Esophagus muscularis mucosa (tissue), 4 donors: ENCODE measurements around the gene FAM20A. TPM values are rescaled to one million over a fixed set of nuclear protein-coding genes. Genes with fewer than 3 reads are reported as not detected.

Experiments used
- DNase-seq: peaks from one replicate; pipeline ENCODE4 v3.0.0-alpha.2; 2017; ENCODE audit errors: extremely low spot score
- H3K27ac ChIP-seq, 4 donors: fragments of 200-600 bp; sonication (generic); replicated peaks in 1 of 4; 1 replicate in 3 of 4; 2 replicates in 1 of 4; pipeline ENCODE4 v1.5.1; 2016 to 2019; ENCODE audit warnings: mild to moderate bottlenecking in 1 of 4
- H3K27me3 ChIP-seq, 4 donors: fragments of 200-600 bp; sonication (generic); one replicate each; pipeline versions ENCODE4 v1.5.1 to v1.6.0; 2016 to 2019
- H3K36me3 ChIP-seq, 4 donors: fragments of 200-600 bp; sonication (generic); one replicate each; pipeline ENCODE4 v1.5.1; 2016 to 2019
- H3K4me1 ChIP-seq, 4 donors: fragments of 200-600 bp; sonication (generic); one replicate each; pipeline ENCODE4 v1.5.1; 2016 to 2019
- H3K4me3 ChIP-seq, 4 donors: fragments of 200-600 bp; sonication (generic); 1 replicate in 2 of 4; 2 replicates in 2 of 4; pipeline ENCODE4 v1.5.1; 2016 to 2019; ENCODE audit warnings: mild to moderate bottlenecking in 4 of 4, moderate library complexity in 1 of 4
- H3K9me3 ChIP-seq, 4 donors: fragments of 200-600 bp; sonication (generic); 1 replicate in 3 of 4; 2 replicates in 1 of 4; pipeline ENCODE4 v1.5.1; 2016 to 2019
- EP300 ChIP-seq: sonication (generic); formaldehyde crosslinking; IDR thresholded peaks from one replicate; pipeline ENCODE4 v1.6.1; 2017; ENCODE audit warnings: antibody characterized with exemption
- POLR2A ChIP-seq: fragments of 450-650 bp; IDR thresholded peaks from one replicate; pipeline ENCODE4 v1.6.1; 2017; ENCODE audit warnings: antibody characterized with exemption, moderate library complexity, mild to moderate bottlenecking, low read depth
- POLR2AphosphoS5 ChIP-seq, 2 donors: sonication (generic); formaldehyde crosslinking; IDR thresholded peaks; one replicate each; pipeline ENCODE4 v1.6.1; 2017; ENCODE audit warnings: antibody characterized with exemption in 2 of 2
- WGBS: methylation state at CpG from one replicate; pipeline ENCODE4 v1.1.5; 2018; 5-methylcytosine and 5-hydroxymethylcytosine counted together
- intact Hi-C: fragments of 100-400 bp; cut with DNase I; formaldehyde crosslinking; loops from one replicate; pipeline ENCODE4 v1.15.1; 2023
- total RNA-seq, 4 donors: library from RNA; depleted of rRNA; stranded (reverse); fragments of >200 nt; gene quantifications; one replicate each; pipeline versions ENCODE4 v1.1.0 to v1.2.1, GENCODE V29; 2016
- TF ChIP-seq, protein P1 (sequence below), 3 experiments: fragments of 200-600 bp in 2 of 3; fragments of 450-650 bp in 1 of 3; sonication (generic) in 2 of 3; IDR thresholded peaks; one replicate each; pipeline ENCODE4 v1.5.1; 2017 to 2019; ENCODE audit warnings: antibody characterized with exemption in 3 of 3, mild to moderate bottlenecking in 2 of 3, moderate library complexity in 1 of 3

The FAM20A gene
- total RNA-seq, 4 donors from 2014 or later, result 1.7 to 21.2 (median 3.2) TPM

DNA sequence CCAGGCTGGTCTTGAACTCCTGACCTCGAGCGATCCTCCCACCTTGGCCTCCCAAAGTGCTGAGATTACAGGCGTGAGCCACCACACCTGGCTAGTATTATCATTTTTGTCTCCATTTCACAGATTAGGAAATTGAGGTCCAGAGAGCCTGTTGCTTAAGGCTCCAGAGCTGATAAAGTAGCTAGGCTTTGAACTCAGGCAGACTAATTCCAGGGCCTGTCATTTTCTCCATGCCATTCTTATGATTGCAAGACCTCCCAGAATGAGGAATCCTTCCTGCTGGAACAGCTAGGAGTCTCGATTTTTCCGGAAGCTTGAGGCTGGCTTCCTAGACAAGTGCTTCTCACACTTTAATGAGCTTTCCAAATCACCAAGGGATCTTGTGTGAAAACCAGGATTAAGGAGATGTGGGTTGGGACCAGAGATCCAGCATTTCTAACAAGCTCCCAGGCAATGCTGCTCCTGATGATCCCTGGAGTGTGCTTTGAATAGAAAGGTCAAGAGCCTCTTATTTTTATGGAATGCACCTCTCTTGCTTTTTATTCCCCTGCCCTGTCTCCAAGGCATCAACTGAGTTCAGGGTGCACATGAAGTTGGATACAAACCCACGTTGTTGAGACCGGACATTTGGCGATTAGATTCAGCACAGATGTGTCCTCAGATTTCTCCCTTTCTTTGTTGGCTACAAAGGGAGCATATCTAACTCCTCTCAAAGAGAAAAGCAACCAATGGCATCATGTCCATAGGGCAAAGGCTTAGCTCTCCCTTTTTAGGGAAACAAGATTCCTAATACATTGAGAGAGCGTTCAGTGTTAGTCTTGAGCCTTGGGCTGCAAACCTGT lies 40.3 kb upstream of the FAM20A start:
- Histone ChIP-seq H3K27ac (no peak overlapping the region), H3K27me3 (no peaks in the 10 kb centered on the region), H3K36me3 (no peaks in the 10 kb centered on the region), H3K9me3 (no peaks in the 10 kb centered on the region), H3K4me1 (peaks cover 0 to 23% (median 2%) of the 10 kb centered on the region in 4 donors), H3K4me3 (no peak overlapping the region)
- WGBS, result 71% methylated on average over 9 of the region's 9 CpGs
- TF ChIP-seq POLR2AphosphoS5 (IDR thresholded peaks at IDR 0.05) (no peak), EP300 (no peak), POLR2A (no peak)
- TF ChIP-seq, protein P1, sequence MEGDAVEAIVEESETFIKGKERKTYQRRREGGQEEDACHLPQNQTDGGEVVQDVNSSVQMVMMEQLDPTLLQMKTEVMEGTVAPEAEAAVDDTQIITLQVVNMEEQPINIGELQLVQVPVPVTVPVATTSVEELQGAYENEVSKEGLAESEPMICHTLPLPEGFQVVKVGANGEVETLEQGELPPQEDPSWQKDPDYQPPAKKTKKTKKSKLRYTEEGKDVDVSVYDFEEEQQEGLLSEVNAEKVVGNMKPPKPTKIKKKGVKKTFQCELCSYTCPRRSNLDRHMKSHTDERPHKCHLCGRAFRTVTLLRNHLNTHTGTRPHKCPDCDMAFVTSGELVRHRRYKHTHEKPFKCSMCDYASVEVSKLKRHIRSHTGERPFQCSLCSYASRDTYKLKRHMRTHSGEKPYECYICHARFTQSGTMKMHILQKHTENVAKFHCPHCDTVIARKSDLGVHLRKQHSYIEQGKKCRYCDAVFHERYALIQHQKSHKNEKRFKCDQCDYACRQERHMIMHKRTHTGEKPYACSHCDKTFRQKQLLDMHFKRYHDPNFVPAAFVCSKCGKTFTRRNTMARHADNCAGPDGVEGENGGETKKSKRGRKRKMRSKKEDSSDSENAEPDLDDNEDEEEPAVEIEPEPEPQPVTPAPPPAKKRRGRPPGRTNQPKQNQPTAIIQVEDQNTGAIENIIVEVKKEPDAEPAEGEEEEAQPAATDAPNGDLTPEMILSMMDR (IDR thresholded peaks at IDR 0.05), result no peak
- intact Hi-C loops, result loop anchor here (5.0 kb wide), 1 partner anchor 41 kb away; no protein-coding TSS in a partner anchor
- DNase-seq, result no peak

DNA sequence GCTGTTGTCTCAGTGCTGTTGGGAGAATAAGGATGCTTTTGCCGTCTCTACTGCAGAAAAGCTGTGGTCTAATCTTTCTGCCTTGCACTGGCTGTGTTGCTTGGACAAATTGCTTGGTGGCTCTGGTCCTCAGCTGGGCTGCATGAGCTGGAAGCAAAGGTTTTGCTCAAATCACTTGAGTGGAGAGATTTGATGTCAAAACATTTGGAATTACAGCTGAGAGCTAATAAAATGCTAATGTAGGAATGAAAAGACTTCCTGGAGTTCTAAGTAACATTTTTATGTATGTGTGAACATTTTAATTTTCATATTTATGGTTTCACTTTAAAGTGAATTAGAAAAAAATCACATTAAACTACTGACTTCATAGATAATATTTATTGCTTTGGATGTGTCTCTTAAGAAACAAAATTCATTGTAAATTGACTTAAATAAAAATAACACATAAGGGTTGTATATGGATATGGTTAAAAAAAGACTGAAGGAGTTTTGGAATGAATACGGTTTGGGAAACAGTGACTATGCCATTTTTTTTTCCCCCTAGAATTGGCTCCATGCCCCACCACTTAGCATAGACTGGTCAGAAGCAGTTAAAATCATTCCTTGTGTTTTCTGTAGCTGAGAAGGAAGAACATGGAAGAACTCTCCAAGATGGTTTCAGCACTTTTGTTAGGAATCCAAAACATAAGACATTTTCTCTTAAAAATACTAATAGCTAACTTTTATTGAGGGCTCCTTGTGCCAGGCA lies 39.2 kb upstream of the FAM20A start:
- no peak for DNase-seq
- H3K36me3 ChIP-seq, result no peaks in the 10 kb centered on the region
- H3K27ac ChIP-seq, result no peak overlapping the region
- H3K9me3 ChIP-seq, result no peaks in the 10 kb centered on the region
- TF ChIP-seq, protein P1 (IDR thresholded peaks at IDR 0.05), result no peak
- TF ChIP-seq POLR2A, result no peak
- TF ChIP-seq POLR2AphosphoS5 (IDR thresholded peaks at IDR 0.05), result no peak
- TF ChIP-seq EP300, result no peak
- H3K4me1 ChIP-seq, result peaks cover 0 to 23% (median 2%) of the 10 kb centered on the region in 4 donors
- intact Hi-C loops, result loop anchor here (5.0 kb wide), 1 partner anchor 42 kb away; no protein-coding TSS in a partner anchor
- H3K27me3 ChIP-seq, result no peaks in the 10 kb centered on the region
- H3K4me3 ChIP-seq, result no peak overlapping the region
- WGBS, result 42% methylated on average over 2 of the region's 2 CpGs

DNA sequence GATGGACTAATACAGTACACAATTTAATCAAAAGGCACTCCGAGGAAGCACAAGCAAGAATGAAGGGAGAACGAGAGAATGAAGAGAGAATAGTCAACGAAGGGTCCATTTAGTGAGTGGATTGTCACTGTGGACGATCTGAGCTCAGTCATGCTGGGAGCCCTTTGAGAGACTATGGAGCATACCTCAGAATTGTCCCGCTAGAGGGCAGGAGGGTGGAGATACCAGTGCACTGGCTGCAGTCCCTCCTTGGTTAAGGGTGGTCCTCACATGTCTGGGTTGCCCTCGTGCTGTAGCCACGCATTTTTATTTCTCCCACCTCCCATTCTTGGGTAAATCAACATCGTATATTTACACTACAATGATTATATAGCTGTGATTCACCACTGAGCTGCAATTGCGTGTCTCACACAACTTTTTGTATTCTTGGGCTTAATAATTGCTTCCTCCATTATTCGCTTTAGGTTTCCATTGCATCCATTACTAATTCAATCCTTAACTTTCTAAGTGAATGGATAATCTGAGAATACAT lies 33.2 kb upstream of the FAM20A start:
- H3K9me3 ChIP-seq, result no peaks in the 10 kb centered on the region
- no peaks in the 10 kb centered on the region for H3K27me3 ChIP-seq
- 69% methylated on average over 10 of the region's 10 CpGs for WGBS
- no peak for DNase-seq
- H3K4me3 ChIP-seq, result no peak overlapping the region
- TF ChIP-seq POLR2A (no peak), POLR2AphosphoS5 (IDR thresholded peaks at IDR 0.05) (no peak), EP300 (no peak)
- TF ChIP-seq, protein P1 (IDR thresholded peaks at IDR 0.05), result no peak
- H3K4me1 ChIP-seq, result no peaks in the 10 kb centered on the region
- no peaks in the 10 kb centered on the region for H3K36me3 ChIP-seq
- intact Hi-C loops, result no loop called here
- H3K27ac ChIP-seq, result no peak overlapping the region

DNA sequence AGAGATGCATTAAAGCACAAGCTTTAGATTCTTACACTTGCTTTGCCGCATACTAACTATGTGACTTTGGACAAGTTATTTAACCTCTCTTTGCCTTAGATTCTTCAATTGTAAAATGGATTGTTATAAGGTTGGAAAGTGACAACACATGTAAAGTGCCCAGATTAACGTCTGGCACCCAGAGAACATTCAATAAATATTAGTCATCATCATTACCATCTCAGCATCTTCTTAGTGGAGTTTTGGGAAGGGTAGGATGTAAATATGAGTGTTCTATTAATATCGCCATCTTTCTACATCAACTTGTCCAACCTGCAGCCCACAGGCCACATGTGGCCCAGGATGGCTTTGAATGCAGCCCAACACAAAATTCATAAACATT lies 27.4 kb upstream of the FAM20A start:
- no peaks in the 10 kb centered on the region for H3K36me3 ChIP-seq
- intact Hi-C loops, result no loop called here
- H3K4me1 ChIP-seq, result no peaks in the 10 kb centered on the region
- TF ChIP-seq POLR2AphosphoS5 (IDR thresholded peaks at IDR 0.05) (no peak), POLR2A (no peak), EP300 (no peak)
- TF ChIP-seq, protein P1 (IDR thresholded peaks at IDR 0.05), result no peak
- H3K27me3 ChIP-seq, result no peaks in the 10 kb centered on the region
- no peaks in the 10 kb centered on the region for H3K9me3 ChIP-seq
- WGBS, result 82% methylated on average over 3 of the region's 3 CpGs
- no peak for DNase-seq
- H3K4me3 ChIP-seq, result no peak overlapping the region
- H3K27ac ChIP-seq, result no peak overlapping the region
